GM12878 (cell line): ENCODE results near the gene TAPBPL.

ENCODE experiments used
- MEF2A ChIP-seq: IDR thresholded peaks from 2 replicates; pipeline ENCODE4 v1.6.1; 2011; ENCODE audit warnings: low read depth, mild to moderate bottlenecking, low read length, moderate library complexity; ENCODE audit not compliant: insufficient read depth
- PKNOX1 ChIP-seq: fragments of 450-650 bp; IDR thresholded peaks from 2 replicates; pipeline ENCODE4 v1.6.1; 2016; ENCODE audit warnings: mild to moderate bottlenecking
- TF ChIP-seq, protein P1 (sequence below), 3 experiments: IDR thresholded peaks in 2 of 3; conservative IDR thresholded peaks in 1 of 3; 2 replicates each; pipeline ENCODE4 v1.5.1; 2011; ENCODE audit warnings: low read depth in 3 of 3, low read length in 3 of 3, mild to moderate bottlenecking in 3 of 3, control low read depth in 2 of 3, moderate library complexity in 2 of 3, inconsistent platforms in 1 of 3, mixed read lengths in 1 of 3; ENCODE audit not compliant: control insufficient read depth in 2 of 3, insufficient read depth in 1 of 3; ENCODE audit errors: extremely low read depth in 1 of 3

- peak; percentile 46; the same call in 1 of the 2 replicates for TF ChIP-seq MEF2A
- peak; percentile 43 for TF ChIP-seq PKNOX1
- TF ChIP-seq, protein P1, sequence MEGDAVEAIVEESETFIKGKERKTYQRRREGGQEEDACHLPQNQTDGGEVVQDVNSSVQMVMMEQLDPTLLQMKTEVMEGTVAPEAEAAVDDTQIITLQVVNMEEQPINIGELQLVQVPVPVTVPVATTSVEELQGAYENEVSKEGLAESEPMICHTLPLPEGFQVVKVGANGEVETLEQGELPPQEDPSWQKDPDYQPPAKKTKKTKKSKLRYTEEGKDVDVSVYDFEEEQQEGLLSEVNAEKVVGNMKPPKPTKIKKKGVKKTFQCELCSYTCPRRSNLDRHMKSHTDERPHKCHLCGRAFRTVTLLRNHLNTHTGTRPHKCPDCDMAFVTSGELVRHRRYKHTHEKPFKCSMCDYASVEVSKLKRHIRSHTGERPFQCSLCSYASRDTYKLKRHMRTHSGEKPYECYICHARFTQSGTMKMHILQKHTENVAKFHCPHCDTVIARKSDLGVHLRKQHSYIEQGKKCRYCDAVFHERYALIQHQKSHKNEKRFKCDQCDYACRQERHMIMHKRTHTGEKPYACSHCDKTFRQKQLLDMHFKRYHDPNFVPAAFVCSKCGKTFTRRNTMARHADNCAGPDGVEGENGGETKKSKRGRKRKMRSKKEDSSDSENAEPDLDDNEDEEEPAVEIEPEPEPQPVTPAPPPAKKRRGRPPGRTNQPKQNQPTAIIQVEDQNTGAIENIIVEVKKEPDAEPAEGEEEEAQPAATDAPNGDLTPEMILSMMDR (IDR thresholded peaks at IDR 0.05 in 2 of 3, conservative IDR thresholded peaks at IDR 0.05 in 1 of 3; ENCODE audit: control insufficient read depth in 2 of 3, extremely low read depth in 1 of 3, insufficient read depth in 1 of 3, low read depth in 3 of 3, low read length in 3 of 3): no peak
Observed at GRCh38 chr12:6451348-6452244, at the start of gene TAPBPL.
